Right lobe of liver (tissue), 4 donors: ENCODE data around the gene SUFU.

Experiments
- POLR2A ChIP-seq: fragments of 450-650 bp; IDR thresholded peaks from one replicate; pipeline ENCODE4 v1.6.1; 2017; ENCODE audit warnings: antibody characterized with exemption, mild to moderate bottlenecking
- TF ChIP-seq, protein P1 (sequence below), 4 donors: fragments of 200-600 bp in 3 of 4; fragments of 450-650 bp in 1 of 4; IDR thresholded peaks; one replicate each; pipeline versions ENCODE4 v1.5.1 to v1.8.0; 2016 to 2022; ENCODE audit warnings: antibody characterized with exemption in 4 of 4, mild to moderate bottlenecking in 2 of 4
- donor health status: DM: no; HTN: no; CAD: no.
- donor health status: DM: no; HTN: no; CAD: no.
- donor health status: DM: no; HTN: yes; CAD: no.

GRCh38 chr10:102565793-102566192 is 62.0 kb downstream of the SUFU start:
- TF ChIP-seq, protein P1, sequence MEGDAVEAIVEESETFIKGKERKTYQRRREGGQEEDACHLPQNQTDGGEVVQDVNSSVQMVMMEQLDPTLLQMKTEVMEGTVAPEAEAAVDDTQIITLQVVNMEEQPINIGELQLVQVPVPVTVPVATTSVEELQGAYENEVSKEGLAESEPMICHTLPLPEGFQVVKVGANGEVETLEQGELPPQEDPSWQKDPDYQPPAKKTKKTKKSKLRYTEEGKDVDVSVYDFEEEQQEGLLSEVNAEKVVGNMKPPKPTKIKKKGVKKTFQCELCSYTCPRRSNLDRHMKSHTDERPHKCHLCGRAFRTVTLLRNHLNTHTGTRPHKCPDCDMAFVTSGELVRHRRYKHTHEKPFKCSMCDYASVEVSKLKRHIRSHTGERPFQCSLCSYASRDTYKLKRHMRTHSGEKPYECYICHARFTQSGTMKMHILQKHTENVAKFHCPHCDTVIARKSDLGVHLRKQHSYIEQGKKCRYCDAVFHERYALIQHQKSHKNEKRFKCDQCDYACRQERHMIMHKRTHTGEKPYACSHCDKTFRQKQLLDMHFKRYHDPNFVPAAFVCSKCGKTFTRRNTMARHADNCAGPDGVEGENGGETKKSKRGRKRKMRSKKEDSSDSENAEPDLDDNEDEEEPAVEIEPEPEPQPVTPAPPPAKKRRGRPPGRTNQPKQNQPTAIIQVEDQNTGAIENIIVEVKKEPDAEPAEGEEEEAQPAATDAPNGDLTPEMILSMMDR (IDR thresholded peaks at IDR 0.05), result no peak
- no peak for TF ChIP-seq POLR2A
